SK-N-SH (cell line): ENCODE results near the gene GATAD2B. TPM values are rescaled to one million over a fixed set of nuclear protein-coding genes. Genes with fewer than 3 reads are reported as not detected.

Experiments used
- CTCF ChIA-PET: fragments of 300-600, 350-600 bp; formaldehyde crosslinking; extraction: SDS; loops from one replicate; lab custom pipeline; 2021; lab: Yijun Ruan, JAX
- POLR2A ChIA-PET: fragments of 350-600 bp; sonication (Branson Sonifier 250); formaldehyde crosslinking; extraction: SDS; loops from one replicate; lab custom pipeline; 2020; ENCODE audit warnings: antibody characterized with exemption, inconsistent platforms; lab: Yijun Ruan, JAX
- DNase-seq: peaks from one replicate; pipeline ENCODE4 v3.0.0; 2012
- H2AFZ ChIP-seq: fragments of 200-600 bp; sonication (generic); 2 replicates; pipeline ENCODE4 v1.8.1; 2016; ENCODE audit warnings: antibody characterized with exemption, mild to moderate bottlenecking, low read depth
- H3F3A ChIP-seq: fragments of 200-600 bp; sonication (generic); replicated peaks from 2 replicates; pipeline ENCODE3; 2016; ENCODE audit warnings: antibody characterized with exemption, mild to moderate bottlenecking; ENCODE audit not compliant: insufficient read depth
- H3K27ac ChIP-seq, 2 experiments: fragments of 200-500 bp in 1 of 2; fragments of 200-600 bp in 1 of 2; sonication (Bioruptor generic) in 1 of 2; sonication (generic), shearing (Covaris generic) in 1 of 2; 2 replicates each; pipeline versions ENCODE4 v1.5.1 to v1.6.1; 2014 to 2016; ENCODE audit warnings: low read depth in 2 of 2, inconsistent platforms in 1 of 2, low read length in 1 of 2, mild to moderate bottlenecking in 1 of 2, mixed read lengths in 1 of 2
- H3K27me3 ChIP-seq: fragments of 200-600 bp; sonication (generic), shearing (Covaris generic); 2 replicates; pipeline ENCODE4 v1.6.1; 2016; ENCODE audit warnings: mixed run types; ENCODE audit not compliant: insufficient read depth
- H3K36me3 ChIP-seq, 2 experiments: fragments of 200-500 bp in 1 of 2; fragments of 200-600 bp in 1 of 2; sonication (Bioruptor generic) in 1 of 2; sonication (generic) in 1 of 2; replicated peaks in 1 of 2; 2 replicates each; pipeline versions ENCODE3 to v1.5.1; 2014 to 2016; ENCODE audit warnings: low read length in 1 of 2, mild to moderate bottlenecking in 1 of 2; ENCODE audit not compliant: insufficient read depth in 2 of 2, control insufficient read depth in 1 of 2
- H3K4me1 ChIP-seq, 2 experiments: fragments of 200-500 bp in 1 of 2; fragments of 200-600 bp in 1 of 2; sonication (Bioruptor generic) in 1 of 2; sonication (generic), shearing (Covaris generic) in 1 of 2; 2 replicates each; pipeline versions ENCODE4 v1.5.1 to v1.6.1; 2014 to 2016; ENCODE audit warnings: low read depth in 1 of 2, low read length in 1 of 2, mixed run types in 1 of 2; ENCODE audit not compliant: insufficient read depth in 2 of 2, control insufficient read depth in 1 of 2
- H3K4me2 ChIP-seq: fragments of 200-600 bp; sonication (generic), shearing (Covaris generic); 2 replicates; pipeline ENCODE4 v1.6.1; 2017; ENCODE audit warnings: mixed run types
- H3K4me3 ChIP-seq, 2 experiments: fragments of 200-500 bp in 1 of 2; fragments of 200-600 bp in 1 of 2; sonication (Bioruptor generic) in 1 of 2; sonication (generic), shearing (Covaris generic) in 1 of 2; 2 replicates each; pipeline versions ENCODE4 v1.5.1 to v1.8.1; 2014 to 2016; ENCODE audit warnings: low read depth in 2 of 2, inconsistent platforms in 1 of 2, low read length in 1 of 2, mild to moderate bottlenecking in 1 of 2, mixed read lengths in 1 of 2, moderate library complexity in 1 of 2
- H3K79me2 ChIP-seq: fragments of 200-600 bp; sonication (generic); 2 replicates; pipeline ENCODE4 v1.8.1; 2017; ENCODE audit warnings: mild to moderate bottlenecking; ENCODE audit not compliant: insufficient read depth
- H3K9ac ChIP-seq: fragments of 200-600 bp; sonication (generic); 2 replicates; pipeline ENCODE4 v1.6.1; 2017; ENCODE audit warnings: mixed run types
- H3K9me2 ChIP-seq: fragments of 200-600 bp; sonication (generic); 2 replicates; pipeline ENCODE4 v1.6.1; 2017; ENCODE audit warnings: mixed run types
- H3K9me3 ChIP-seq: fragments of 200-600 bp; sonication (generic); 2 replicates; pipeline ENCODE4 v1.6.1; 2017; ENCODE audit warnings: mixed run types, mild to moderate bottlenecking, moderate library complexity
- H4K20me1 ChIP-seq: fragments of 200-600 bp; sonication (generic); 2 replicates; pipeline ENCODE4 v1.6.1; 2017; ENCODE audit warnings: mild to moderate bottlenecking, mixed run types; ENCODE audit not compliant: insufficient read depth
- CHD2 ChIP-seq: fragments of 150-350 bp; IDR thresholded peaks from 2 replicates; pipeline ENCODE4 v1.6.1; 2018; ENCODE audit warnings: low read length; ENCODE audit not compliant: partially characterized antibody
- EZH2phosphoT487 ChIP-seq: fragments of 200-600 bp; sonication (generic); IDR thresholded peaks from 2 replicates; pipeline ENCODE4 v1.6.1; 2017; ENCODE audit warnings: low read depth, mixed run types, mild to moderate bottlenecking, antibody characterized with exemption, moderate library complexity, borderline replicate concordance
- FOSL2 ChIP-seq: IDR thresholded peaks from 2 replicates; pipeline ENCODE4 v1.4.0; 2012; ENCODE audit warnings: low read depth, mild to moderate bottlenecking, moderate library complexity, borderline replicate concordance
- FOXM1 ChIP-seq: IDR thresholded peaks from 2 replicates; pipeline ENCODE4 v1.4.0; 2012; ENCODE audit warnings: low read depth, mild to moderate bottlenecking
- GATA2 ChIP-seq: sonication (generic); formaldehyde crosslinking; IDR thresholded peaks from 2 replicates; pipeline ENCODE4 v1.5.0; 2020; ENCODE audit warnings: mild to moderate bottlenecking, missing genetic modification reagents
- MEF2A ChIP-seq: IDR thresholded peaks from 2 replicates; pipeline ENCODE4 v1.4.0; 2012; ENCODE audit warnings: low read depth, borderline replicate concordance
- POLR2AphosphoS5 ChIP-seq: IDR thresholded peaks from 2 replicates; pipeline ENCODE4 v1.6.1; 2012; ENCODE audit warnings: low read depth, low read length
- RXRA ChIP-seq: IDR thresholded peaks from 2 replicates; pipeline ENCODE4 v1.4.0; 2012; ENCODE audit warnings: low read depth, mild to moderate bottlenecking, borderline replicate concordance
- SIN3A ChIP-seq: IDR thresholded peaks from 2 replicates; pipeline ENCODE4 v1.6.1; 2012; ENCODE audit warnings: low read depth, mild to moderate bottlenecking, low read length, moderate library complexity, borderline replicate concordance
- SMC3 ChIP-seq: IDR thresholded peaks from 2 replicates; pipeline ENCODE4 v1.6.1; 2012; ENCODE audit warnings: low read depth, low read length, improper control_type of control experiment
- TAF1 ChIP-seq: IDR thresholded peaks from 2 replicates; pipeline ENCODE4 v1.6.1; 2012; ENCODE audit warnings: low read depth, mild to moderate bottlenecking, low read length, moderate library complexity, borderline replicate concordance
- WGBS: methylation state at CpG from one replicate; pipeline ENCODE4 v1.1.6; 2017; ENCODE audit warnings: low lambda C conversion rate; 5-methylcytosine and 5-hydroxymethylcytosine counted together
- polyA plus RNA-seq, 3 experiments: library from polyadenylated mRNA; depleted of rRNA; stranded (reverse); fragments of >200 nt; gene quantifications; 2 replicates each; pipeline ENCODE4 v1.2.3, GENCODE V29; 2012
- TF ChIP-seq, protein P1 (sequence below): IDR thresholded peaks from 2 replicates; pipeline ENCODE4 v1.6.1; 2012; ENCODE audit warnings: mild to moderate bottlenecking, low read depth, low read length, moderate library complexity
- TF ChIP-seq, protein P2 (sequence below): IDR thresholded peaks from 2 replicates; pipeline ENCODE4 v1.4.0; 2012; ENCODE audit warnings: low read depth, borderline replicate concordance
- TF ChIP-seq, protein P3 (sequence below): fragments of 150-350 bp; IDR thresholded peaks from 2 replicates; pipeline ENCODE4 v1.6.1; 2017; ENCODE audit warnings: antibody characterized with exemption, low read length, low read depth, borderline replicate concordance

GATAD2B gene
- polyA plus RNA-seq, 1 of the 3 experiments (the other 2 are of a cell fraction): 2.8 TPM

DNA sequence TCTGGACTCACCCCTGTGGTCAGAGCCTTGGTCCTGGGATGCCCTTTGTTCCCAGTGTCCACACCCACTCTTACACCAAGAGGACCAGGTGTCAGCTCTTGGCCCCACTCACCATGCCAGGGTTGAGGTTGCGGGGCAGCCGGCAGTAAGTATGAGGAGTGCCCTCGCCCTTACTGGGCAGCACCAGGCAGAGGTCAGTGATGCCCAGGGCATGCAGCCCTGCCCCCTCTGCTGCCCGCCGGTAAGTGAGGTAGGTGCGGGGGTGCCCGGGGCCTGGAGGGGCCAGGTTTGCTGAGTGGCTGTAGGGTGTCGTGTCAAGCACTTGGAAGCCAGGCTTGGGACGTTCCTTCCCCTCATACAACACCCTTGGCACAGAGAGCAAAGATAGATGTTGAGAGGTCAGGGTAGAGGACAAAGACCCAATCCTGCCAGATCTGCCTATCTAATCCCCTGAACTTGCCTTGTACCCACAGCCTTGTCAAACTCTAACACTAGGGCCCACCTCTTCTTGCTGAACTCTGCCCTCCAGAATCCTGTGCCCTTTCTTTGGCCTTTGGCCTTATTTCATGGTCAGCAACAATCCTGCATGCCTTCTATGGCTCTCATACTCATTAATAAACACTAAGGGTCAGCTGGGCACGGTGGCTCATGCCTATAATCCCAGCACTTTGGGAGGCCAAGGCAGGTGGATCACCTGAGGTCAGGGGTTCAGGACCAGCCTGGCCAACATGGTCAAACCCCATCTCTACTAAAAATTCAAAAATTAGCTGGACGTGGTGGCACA, 20.2 kb upstream of the GATAD2B start:
- no peaks in the 10 kb centered on the region for H4K20me1 ChIP-seq
- H3K9ac ChIP-seq: no peak overlapping the region
- no peaks in the 10 kb centered on the region for H3K27me3 ChIP-seq
- no peaks in the 10 kb centered on the region for H3K9me3 ChIP-seq
- H3F3A ChIP-seq: peaks cover 4% of the 10 kb centered on the region
- ChIA-PET POLR2A (interaction anchor here (2.0 kb wide), 1 partner anchor 20 kb away, joined by 6 read pairs; the partner anchor contains the start of gene GATAD2B), CTCF (interaction anchor here (1.1 to 5.1 kb wide), 5 partner anchors 22 to 329 kb away, joined by 3 to 44 read pairs (median 12); partner anchors contain the start of genes CREB3L4, HAX1, RAB13 and SLC39A1)
- H3K4me3 ChIP-seq: no peak overlapping the region
- peaks cover 3 to 17% of the 10 kb centered on the region in 2 experiments; a peak in 2 of 4 replicates for H3K4me1 ChIP-seq
- H3K27ac ChIP-seq: no peak overlapping the region
- no peak for TF ChIP-seq CHD2
- TF ChIP-seq TAF1: no peak
- no peak for TF ChIP-seq SIN3A
- no peak for TF ChIP-seq GATA2 (CRISPR knock-in tag)
- TF ChIP-seq, protein P1, sequence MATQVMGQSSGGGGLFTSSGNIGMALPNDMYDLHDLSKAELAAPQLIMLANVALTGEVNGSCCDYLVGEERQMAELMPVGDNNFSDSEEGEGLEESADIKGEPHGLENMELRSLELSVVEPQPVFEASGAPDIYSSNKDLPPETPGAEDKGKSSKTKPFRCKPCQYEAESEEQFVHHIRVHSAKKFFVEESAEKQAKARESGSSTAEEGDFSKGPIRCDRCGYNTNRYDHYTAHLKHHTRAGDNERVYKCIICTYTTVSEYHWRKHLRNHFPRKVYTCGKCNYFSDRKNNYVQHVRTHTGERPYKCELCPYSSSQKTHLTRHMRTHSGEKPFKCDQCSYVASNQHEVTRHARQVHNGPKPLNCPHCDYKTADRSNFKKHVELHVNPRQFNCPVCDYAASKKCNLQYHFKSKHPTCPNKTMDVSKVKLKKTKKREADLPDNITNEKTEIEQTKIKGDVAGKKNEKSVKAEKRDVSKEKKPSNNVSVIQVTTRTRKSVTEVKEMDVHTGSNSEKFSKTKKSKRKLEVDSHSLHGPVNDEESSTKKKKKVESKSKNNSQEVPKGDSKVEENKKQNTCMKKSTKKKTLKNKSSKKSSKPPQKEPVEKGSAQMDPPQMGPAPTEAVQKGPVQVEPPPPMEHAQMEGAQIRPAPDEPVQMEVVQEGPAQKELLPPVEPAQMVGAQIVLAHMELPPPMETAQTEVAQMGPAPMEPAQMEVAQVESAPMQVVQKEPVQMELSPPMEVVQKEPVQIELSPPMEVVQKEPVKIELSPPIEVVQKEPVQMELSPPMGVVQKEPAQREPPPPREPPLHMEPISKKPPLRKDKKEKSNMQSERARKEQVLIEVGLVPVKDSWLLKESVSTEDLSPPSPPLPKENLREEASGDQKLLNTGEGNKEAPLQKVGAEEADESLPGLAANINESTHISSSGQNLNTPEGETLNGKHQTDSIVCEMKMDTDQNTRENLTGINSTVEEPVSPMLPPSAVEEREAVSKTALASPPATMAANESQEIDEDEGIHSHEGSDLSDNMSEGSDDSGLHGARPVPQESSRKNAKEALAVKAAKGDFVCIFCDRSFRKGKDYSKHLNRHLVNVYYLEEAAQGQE: no peak
- no peak for TF ChIP-seq EZH2phosphoT487
- TF ChIP-seq FOSL2: no peak
- no peak overlapping the region for H3K4me2 ChIP-seq
- peaks cover 7 to 50% of the 10 kb centered on the region in 2 experiments for H3K36me3 ChIP-seq
- no peaks in the 10 kb centered on the region for H3K9me2 ChIP-seq
- H2AFZ ChIP-seq: no peak overlapping the region
- peak; percentile 11 for DNase-seq
- peaks cover 30% of the 10 kb centered on the region for H3K79me2 ChIP-seq
- WGBS: 95% methylated on average over 7 of the region's 11 CpGs

DNA sequence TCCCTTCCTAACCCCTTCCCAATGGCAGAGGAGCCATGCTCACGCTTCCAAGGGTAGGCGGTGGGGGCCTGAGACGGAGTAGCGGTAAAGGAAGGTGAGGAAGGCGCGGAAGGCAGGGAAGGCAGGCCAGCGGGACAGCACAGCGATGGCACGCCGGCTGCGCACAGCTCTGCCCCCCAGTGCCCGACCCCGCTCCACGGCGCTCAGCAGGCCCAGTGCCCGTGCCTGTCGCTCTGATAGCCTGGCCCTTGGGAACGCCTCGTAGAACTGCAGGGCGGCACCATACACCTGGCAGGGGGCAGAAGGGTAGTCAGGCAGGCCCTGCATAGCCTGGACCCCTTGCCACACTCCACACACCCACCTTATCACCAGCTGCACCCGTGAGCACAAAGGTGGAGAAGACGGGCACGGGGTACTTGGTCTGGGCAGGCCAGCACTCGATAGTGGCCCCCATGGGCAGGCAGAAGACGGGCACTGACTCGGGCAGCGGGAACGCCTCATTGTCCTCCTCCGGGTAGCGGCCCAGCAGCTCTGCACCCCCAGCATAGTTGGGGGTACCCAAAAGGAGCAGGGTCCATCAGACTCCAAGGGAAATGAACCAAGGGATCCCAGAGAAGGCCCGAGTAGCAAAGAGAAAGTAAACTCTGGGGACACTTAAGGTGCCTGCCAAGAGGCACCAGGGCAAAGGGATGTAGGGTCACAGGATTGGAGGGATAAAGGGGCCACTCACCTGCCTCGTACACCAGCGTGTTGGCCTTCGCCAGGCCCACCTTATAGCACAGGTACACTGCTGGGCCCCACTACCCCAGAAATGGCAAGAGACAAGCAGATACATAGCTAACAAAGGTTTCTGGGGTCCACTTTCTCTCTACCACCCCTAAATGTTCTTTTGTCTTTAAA, 19.3 kb upstream of the GATAD2B start:
- POLR2A ChIA-PET: interaction anchor here (2.0 kb wide), 1 partner anchor 19 kb away, joined by 6 read pairs; the partner anchor contains the start of gene GATAD2B
- peak; percentile 13 for DNase-seq
- Histone ChIP-seq H2AFZ (no peak overlapping the region), H3K4me1 (peaks cover 3 to 17% of the 10 kb centered on the region in 2 experiments; a peak in 2 of 4 replicates), H3K79me2 (peaks cover 29% of the 10 kb centered on the region), H4K20me1 (no peaks in the 10 kb centered on the region), H3K27ac (no peak overlapping the region), H3F3A (peaks cover 4% of the 10 kb centered on the region), H3K9ac (no peak overlapping the region), H3K9me2 (no peaks in the 10 kb centered on the region), H3K4me2 (no peak overlapping the region)
- CTCF ChIA-PET: interaction anchor here (0.6 to 1.5 kb wide), 3 partner anchors 26 to 330 kb away, joined by 3 to 4 read pairs (median 3); partner anchors contain the start of genes CREB3L4 and HAX1
- WGBS: 98% methylated on average over 27 of the region's 34 CpGs
- TF ChIP-seq, protein P2, sequence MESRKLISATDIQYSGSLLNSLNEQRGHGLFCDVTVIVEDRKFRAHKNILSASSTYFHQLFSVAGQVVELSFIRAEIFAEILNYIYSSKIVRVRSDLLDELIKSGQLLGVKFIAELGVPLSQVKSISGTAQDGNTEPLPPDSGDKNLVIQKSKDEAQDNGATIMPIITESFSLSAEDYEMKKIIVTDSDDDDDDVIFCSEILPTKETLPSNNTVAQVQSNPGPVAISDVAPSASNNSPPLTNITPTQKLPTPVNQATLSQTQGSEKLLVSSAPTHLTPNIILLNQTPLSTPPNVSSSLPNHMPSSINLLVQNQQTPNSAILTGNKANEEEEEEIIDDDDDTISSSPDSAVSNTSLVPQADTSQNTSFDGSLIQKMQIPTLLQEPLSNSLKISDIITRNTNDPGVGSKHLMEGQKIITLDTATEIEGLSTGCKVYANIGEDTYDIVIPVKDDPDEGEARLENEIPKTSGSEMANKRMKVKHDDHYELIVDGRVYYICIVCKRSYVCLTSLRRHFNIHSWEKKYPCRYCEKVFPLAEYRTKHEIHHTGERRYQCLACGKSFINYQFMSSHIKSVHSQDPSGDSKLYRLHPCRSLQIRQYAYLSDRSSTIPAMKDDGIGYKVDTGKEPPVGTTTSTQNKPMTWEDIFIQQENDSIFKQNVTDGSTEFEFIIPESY: no peak
- TF ChIP-seq MEF2A (no peak), SMC3 (no peak), POLR2AphosphoS5 (no peak), FOXM1 (no peak), TAF1 (no peak), RXRA (no peak), FOSL2 (no peak)
- TF ChIP-seq, protein P3, sequence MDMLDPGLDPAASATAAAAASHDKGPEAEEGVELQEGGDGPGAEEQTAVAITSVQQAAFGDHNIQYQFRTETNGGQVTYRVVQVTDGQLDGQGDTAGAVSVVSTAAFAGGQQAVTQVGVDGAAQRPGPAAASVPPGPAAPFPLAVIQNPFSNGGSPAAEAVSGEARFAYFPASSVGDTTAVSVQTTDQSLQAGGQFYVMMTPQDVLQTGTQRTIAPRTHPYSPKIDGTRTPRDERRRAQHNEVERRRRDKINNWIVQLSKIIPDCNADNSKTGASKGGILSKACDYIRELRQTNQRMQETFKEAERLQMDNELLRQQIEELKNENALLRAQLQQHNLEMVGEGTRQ: no peak
- TF ChIP-seq, all 33 proteins: peak for 0
- no peak overlapping the region for H3K4me3 ChIP-seq
- H3K27me3 ChIP-seq: no peaks in the 10 kb centered on the region
- H3K36me3 ChIP-seq: peaks cover 7 to 51% of the 10 kb centered on the region in 2 experiments
- H3K9me3 ChIP-seq: no peaks in the 10 kb centered on the region
